Regular cardiac myocyte (primary cell): ENCODE data around the gene MKS1. TPM values are rescaled to one million over a fixed set of nuclear protein-coding genes. Genes with fewer than 3 reads are reported as not detected.

ENCODE experiments used
- total RNA-seq: library from RNA; depleted of rRNA; stranded (reverse); fragments of >200 nt; gene quantifications from 2 replicates; pipeline ENCODE4 v1.2.3, GENCODE V29; 2014

The MKS1 gene
- total RNA-seq = 10.4 and 13.8 TPM in 2 replicates

GRCh38 chr17:58219007-58219788 lies at the start of gene MKS1:
TSS of gene MKS1 (minus strand) at chr17:58219255. CDS start at chr17:58219230, 25 bp downstream.

GRCh38 chr17:58238147-58238634 lies 19.1 kb upstream of the MKS1 start, which contains the start of gene LPO:
TSS of gene LPO (plus strand) at chr17:58238584. CDS start at chr17:58242980, 4,396 bp downstream.

GRCh38 chr17:58192612-58193011 lies 26.4 kb downstream of the MKS1 start, which contains the start of gene EPX:
TSS of gene EPX (plus strand) at chr17:58192726. CDS start at chr17:58192847, 121 bp downstream.

GRCh38 chr17:58166682-58167081 lies 52.4 kb downstream of the MKS1 start, which contains the start of gene OR4D2:
TSS of gene OR4D2 (plus strand) at chr17:58166982. CDS start at chr17:58169656, 2,674 bp downstream.

Other genes with a start within 250 kb of the MKS1 start
- gene VEZF1, start 231.0 kb downstream of the MKS1 start, total RNA-seq = 18.8 and 23.4 TPM in 2 replicates
- 239 and 672 TPM in 2 replicates for gene SRSF1, start 212.0 kb downstream of the MKS1 start, total RNA-seq
- 16.9 and 30.5 TPM in 2 replicates for gene DYNLL2, start 135.8 kb downstream of the MKS1 start, total RNA-seq
- not detected in 2 replicates for gene OR4D1, start 70.9 kb downstream of the MKS1 start, total RNA-seq
- gene OR4D2, start 52.3 kb downstream of the MKS1 start, total RNA-seq = not detected in 2 replicates
- not detected in 2 replicates for gene EPX, start 26.5 kb downstream of the MKS1 start, total RNA-seq
- not detected in 2 replicates for gene LPO, start 19.3 kb upstream of the MKS1 start, total RNA-seq
- gene MPO, start 61.7 kb upstream of the MKS1 start, total RNA-seq = 0.58 and 0.85 TPM in 2 replicates
- under 0.01 TPM in 1 of 2 replicates, not detected in the other for gene TSPOAP1, start 109.5 kb upstream of the MKS1 start, total RNA-seq
- gene SUPT4H1, start 132.9 kb upstream of the MKS1 start, total RNA-seq = 32.1 and 45.1 TPM in 2 replicates
- gene RNF43, start 198.3 kb upstream of the MKS1 start, total RNA-seq = under 0.01 and 0.28 TPM in 2 replicates